ENCODE measurements around the gene RBM47.

Gene RBM47

GRCh38 chr4:40575846-40576245 is 53.8 kb downstream of the RBM47 start:
- Histone ChIP-seq H3K9me3 (ENCODE audit: severe bottlenecking) (no peaks in the 10 kb centered on the region), H3K4me3 (ENCODE audit: low read depth, low read length) (no peak overlapping the region), H3K36me3 (no peaks in the 10 kb centered on the region), H3K27ac (no peak overlapping the region), H3K27me3 (ENCODE audit: insufficient read depth, low read depth, severe bottlenecking) (no peaks in the 10 kb centered on the region)
- TF ChIP-seq, protein P1, sequence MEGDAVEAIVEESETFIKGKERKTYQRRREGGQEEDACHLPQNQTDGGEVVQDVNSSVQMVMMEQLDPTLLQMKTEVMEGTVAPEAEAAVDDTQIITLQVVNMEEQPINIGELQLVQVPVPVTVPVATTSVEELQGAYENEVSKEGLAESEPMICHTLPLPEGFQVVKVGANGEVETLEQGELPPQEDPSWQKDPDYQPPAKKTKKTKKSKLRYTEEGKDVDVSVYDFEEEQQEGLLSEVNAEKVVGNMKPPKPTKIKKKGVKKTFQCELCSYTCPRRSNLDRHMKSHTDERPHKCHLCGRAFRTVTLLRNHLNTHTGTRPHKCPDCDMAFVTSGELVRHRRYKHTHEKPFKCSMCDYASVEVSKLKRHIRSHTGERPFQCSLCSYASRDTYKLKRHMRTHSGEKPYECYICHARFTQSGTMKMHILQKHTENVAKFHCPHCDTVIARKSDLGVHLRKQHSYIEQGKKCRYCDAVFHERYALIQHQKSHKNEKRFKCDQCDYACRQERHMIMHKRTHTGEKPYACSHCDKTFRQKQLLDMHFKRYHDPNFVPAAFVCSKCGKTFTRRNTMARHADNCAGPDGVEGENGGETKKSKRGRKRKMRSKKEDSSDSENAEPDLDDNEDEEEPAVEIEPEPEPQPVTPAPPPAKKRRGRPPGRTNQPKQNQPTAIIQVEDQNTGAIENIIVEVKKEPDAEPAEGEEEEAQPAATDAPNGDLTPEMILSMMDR (IDR thresholded peaks at IDR 0.05; ENCODE audit: low read depth, low read length), result no peak
- DNase-seq, result no peak

- H3K27me3 ChIP-seq (ENCODE audit: insufficient read depth, low read depth, severe bottlenecking), result no peaks in the 10 kb centered on the region
- H3K9me3 ChIP-seq (ENCODE audit: severe bottlenecking), result peaks cover 2% of the 10 kb centered on the region
- no peaks in the 10 kb centered on the region for H3K36me3 ChIP-seq
- no peak overlapping the region for H3K27ac ChIP-seq
- no peak overlapping the region for H3K4me3 ChIP-seq (ENCODE audit: low read depth, low read length)
- DNase-seq, result no peak
- TF ChIP-seq, protein P1 (IDR thresholded peaks at IDR 0.05; ENCODE audit: low read depth, low read length), result no peak
These were observed 55.9 kb downstream of the RBM47 start for GRCh38 chr4:40573593-40574311.

DNA sequence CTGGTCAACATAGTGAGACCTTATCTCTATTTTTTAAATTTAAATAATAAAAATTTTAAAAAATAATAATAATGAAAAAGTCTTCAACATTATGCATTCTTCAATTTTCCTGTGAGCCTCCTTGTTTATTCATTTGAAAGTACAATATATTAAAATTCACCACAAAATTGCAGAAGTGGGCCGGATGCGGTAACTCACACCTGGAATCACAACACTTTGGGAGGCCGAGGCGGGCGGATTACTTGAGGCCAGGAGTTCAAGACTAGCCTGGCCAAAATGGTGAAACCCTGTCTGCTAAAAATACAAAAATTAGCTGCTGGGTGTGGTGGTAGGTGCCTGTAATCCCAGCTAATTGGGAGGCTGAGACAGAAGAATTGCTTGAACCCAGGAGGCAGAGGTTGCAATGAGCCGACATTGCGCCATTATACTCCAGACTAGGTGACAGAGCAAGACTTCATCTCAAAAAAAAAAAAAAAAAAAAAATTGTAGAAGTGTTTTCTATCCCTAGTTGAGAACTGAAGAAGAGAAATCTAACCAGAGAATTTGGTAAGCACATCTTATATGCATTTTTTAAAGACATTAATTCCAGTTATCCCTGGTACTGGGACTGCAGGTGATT is 56.9 kb downstream of the RBM47 start:
- Histone ChIP-seq H3K27ac (no peak overlapping the region), H3K4me3 (ENCODE audit: low read depth, low read length) (no peak overlapping the region)
- TF ChIP-seq, protein P1 (IDR thresholded peaks at IDR 0.05; ENCODE audit: low read depth, low read length), result no peak

DNA sequence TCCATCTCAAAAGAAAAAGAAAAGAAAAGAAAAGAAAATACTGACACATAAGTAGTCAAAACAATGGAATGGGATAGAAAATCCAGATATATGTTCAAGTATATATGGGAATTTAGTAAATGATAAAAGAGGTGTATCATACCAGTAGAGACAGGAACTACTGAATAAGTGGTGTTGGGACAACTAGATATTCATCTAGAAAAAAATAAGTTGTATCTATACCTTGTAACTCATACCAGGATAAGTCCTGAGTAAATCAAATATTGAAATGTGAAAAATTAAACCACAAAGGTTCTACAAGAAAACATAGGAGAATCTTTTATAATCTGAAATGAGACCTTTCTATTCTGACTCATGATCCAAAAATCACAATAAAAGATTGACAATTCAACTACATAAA is 58.5 kb downstream of the RBM47 start:
- no peaks in the 10 kb centered on the region for H3K27me3 ChIP-seq (ENCODE audit: insufficient read depth, low read depth, severe bottlenecking)
- TF ChIP-seq, protein P1 (IDR thresholded peaks at IDR 0.05; ENCODE audit: low read depth, low read length), result no peak
- no peak overlapping the region for H3K27ac ChIP-seq
- H3K36me3 ChIP-seq, result no peaks in the 10 kb centered on the region
- peaks cover 2% of the 10 kb centered on the region for H3K9me3 ChIP-seq (ENCODE audit: severe bottlenecking)
- no peak overlapping the region for H3K4me3 ChIP-seq (ENCODE audit: low read depth, low read length)
- no peak for DNase-seq

More for the DNA sequence above, 56.9 kb downstream of the RBM47 start:
- Histone ChIP-seq H3K9me3 (ENCODE audit: severe bottlenecking) (peaks cover 2% of the 10 kb centered on the region), H3K36me3 (no peaks in the 10 kb centered on the region), H3K27me3 (ENCODE audit: insufficient read depth, low read depth, severe bottlenecking) (no peaks in the 10 kb centered on the region)
- DNase-seq, result no peak

DNA sequence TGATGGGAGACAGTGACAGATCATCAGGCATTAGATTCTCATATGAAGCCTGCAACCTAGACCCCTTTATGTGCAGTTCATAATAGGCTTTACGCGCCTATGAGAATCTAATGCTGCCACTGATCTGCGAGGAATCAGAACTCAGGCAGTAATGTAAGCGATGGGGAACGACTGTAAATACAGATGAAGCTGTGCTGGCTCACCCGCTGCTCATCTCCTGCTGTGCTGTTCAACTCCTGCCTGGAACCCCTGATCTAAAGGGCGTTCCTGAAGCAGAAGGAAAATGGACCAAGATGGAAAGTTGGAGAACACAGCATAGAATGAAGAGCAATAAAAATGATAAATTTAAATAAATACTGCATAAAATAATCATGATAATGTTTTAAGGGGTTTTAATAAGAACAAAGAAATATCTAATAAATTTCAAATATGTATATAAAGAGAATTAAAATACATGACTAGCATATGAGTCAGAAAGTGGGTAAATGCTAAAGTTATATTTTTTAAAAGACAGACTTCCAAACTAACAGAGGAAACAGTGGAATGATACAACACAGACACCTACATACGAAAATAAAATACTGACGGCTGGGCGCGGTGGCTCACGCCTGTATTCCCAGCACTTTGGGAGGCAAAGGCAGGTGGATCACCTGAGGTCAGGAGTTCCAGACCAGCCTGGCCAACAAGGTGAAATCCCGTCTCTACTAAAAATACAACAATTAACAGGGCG is 59.2 kb downstream of the RBM47 start:
- no peak for DNase-seq
- no peak overlapping the region for H3K27ac ChIP-seq
- H3K4me3 ChIP-seq (ENCODE audit: low read depth, low read length), result no peak overlapping the region
- TF ChIP-seq, protein P1 (IDR thresholded peaks at IDR 0.05; ENCODE audit: low read depth, low read length), result no peak
- H3K27me3 ChIP-seq (ENCODE audit: insufficient read depth, low read depth, severe bottlenecking), result no peaks in the 10 kb centered on the region
- H3K36me3 ChIP-seq, result no peaks in the 10 kb centered on the region
- peaks cover 2% of the 10 kb centered on the region for H3K9me3 ChIP-seq (ENCODE audit: severe bottlenecking)

All from WERI-Rb-1 (cell line).